ENCODE measurements around the gene DSG2. TPM values are rescaled to one million over a fixed set of nuclear protein-coding genes. Genes with fewer than 3 reads are reported as not detected.

Gene DSG2
- total RNA-seq, 1 experiment from 2014 or later, result not detected

DNA sequence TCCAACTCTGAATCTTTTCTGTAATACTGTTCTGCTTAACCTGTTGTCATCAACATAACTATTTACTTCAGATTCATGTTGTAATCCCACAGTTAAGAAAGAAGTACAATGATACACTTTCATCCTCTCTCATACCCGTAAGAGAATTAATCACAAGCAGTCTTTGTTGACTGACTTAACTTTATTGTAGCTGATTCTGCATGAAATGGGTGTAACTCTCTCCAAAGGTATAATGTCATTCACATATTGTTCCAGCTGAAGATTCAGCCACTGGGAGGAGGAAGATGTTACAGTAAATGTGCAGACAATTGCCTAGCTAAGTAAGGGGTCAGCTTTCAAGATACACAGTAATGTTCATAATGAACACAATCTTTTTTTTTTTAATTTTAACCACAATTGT is 13.5 kb upstream of the DSG2 start:
- no peaks in the 10 kb centered on the region for H3K36me3 ChIP-seq (ENCODE audit: insufficient read depth, low read length)
- no peaks in the 10 kb centered on the region for H3K9me2 ChIP-seq (replicated peaks; ENCODE audit: insufficient read depth, low read length)
- H4K20me1 ChIP-seq (ENCODE audit: insufficient read depth, low read depth, low read length), result no peaks in the 10 kb centered on the region
- no peak overlapping the region for H3K4me3 ChIP-seq (ENCODE audit: low read length)
- no peak overlapping the region for H3K27ac ChIP-seq (ENCODE audit: low read length)
- no peaks in the 10 kb centered on the region for H3K27me3 ChIP-seq (ENCODE audit: low read length)
- no peak overlapping the region for H3K4me2 ChIP-seq (ENCODE audit: low read depth, low read length, poor library complexity, severe bottlenecking)
- no peak overlapping the region for H3K9ac ChIP-seq (ENCODE audit: low read length)
- H3K9me3 ChIP-seq (ENCODE audit: low read length), result no peaks in the 10 kb centered on the region
- no peaks in the 10 kb centered on the region for H3K79me2 ChIP-seq (ENCODE audit: low read length)
- H2AFZ ChIP-seq (ENCODE audit: low read length), result no peak overlapping the region
- H3K4me1 ChIP-seq (ENCODE audit: low read length), result peaks cover 24% of the 10 kb centered on the region
- DNase-seq, result no peak

DNA sequence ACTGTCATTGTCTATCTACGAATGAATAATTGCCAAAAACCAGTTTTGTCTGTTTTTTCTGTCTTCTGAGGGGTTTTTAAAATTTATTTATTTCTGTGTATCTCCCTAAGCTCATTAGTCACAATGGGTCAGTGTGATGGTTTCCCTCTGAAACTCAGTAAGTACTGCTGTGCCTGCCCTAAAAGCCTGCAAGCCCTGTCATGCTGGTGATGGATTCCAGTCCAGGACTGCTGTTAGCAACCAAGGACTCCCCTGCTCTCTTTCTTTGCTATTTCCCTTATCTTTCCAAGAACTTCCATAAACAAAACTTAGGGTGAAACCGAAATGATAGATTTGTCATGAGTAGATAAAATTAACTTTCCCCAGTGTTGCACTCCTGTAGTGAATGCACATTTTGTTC is 11.8 kb upstream of the DSG2 start:
- Histone ChIP-seq H3K9me3 (ENCODE audit: low read length) (no peaks in the 10 kb centered on the region), H2AFZ (ENCODE audit: low read length) (no peak overlapping the region), H3K9me2 (replicated peaks; ENCODE audit: insufficient read depth, low read length) (no peaks in the 10 kb centered on the region), H3K36me3 (ENCODE audit: insufficient read depth, low read length) (no peaks in the 10 kb centered on the region), H4K20me1 (ENCODE audit: insufficient read depth, low read depth, low read length) (no peaks in the 10 kb centered on the region), H3K27me3 (ENCODE audit: low read length) (no peaks in the 10 kb centered on the region), H3K27ac (ENCODE audit: low read length) (no peak overlapping the region), H3K4me2 (ENCODE audit: low read depth, low read length, poor library complexity, severe bottlenecking) (no peak overlapping the region), H3K79me2 (ENCODE audit: low read length) (no peaks in the 10 kb centered on the region), H3K4me3 (ENCODE audit: low read length) (no peak overlapping the region), H3K9ac (ENCODE audit: low read length) (no peak overlapping the region), H3K4me1 (ENCODE audit: low read length) (peaks cover 27% of the 10 kb centered on the region)
- no peak for DNase-seq

DNA sequence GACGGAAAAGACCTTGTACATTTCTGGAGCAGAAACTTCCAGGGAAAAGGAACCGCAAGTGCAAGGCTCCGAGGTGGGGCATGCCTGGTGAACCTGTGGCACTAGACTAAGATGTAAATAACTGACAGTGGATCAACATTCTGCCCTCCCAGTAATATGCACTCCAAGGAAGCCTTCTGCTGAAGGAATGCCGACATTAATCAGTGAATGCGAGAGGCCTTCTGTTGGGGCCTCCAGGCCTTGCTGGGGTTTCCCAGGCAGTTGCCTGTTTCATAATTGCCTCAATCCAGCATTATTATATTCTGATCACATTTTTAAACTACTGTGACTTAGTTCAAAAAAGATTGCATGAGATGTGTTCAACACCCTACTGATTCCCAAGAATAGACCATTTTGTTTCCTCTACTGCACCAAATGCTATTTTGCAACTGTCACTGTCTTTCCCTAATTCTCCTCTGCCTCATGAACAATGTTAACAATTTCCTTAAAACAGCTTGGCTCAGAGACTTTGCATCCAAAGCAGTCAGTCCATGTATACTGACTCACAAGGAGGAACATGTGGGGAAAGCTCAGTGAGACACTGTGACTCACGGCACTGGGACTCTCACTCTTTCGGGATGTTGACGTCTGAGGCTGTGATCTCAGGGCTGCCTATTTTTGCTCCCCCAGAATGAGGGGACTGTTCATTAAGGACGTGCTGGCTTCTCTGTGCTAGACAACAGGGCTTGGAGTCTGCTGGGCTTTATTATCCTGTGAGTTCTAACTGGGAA is 10.5 kb upstream of the DSG2 start:
- no peak overlapping the region for H2AFZ ChIP-seq (ENCODE audit: low read length)
- H3K4me1 ChIP-seq (ENCODE audit: low read length), result peaks cover 40% of the 10 kb centered on the region
- H3K9me3 ChIP-seq (ENCODE audit: low read length), result no peaks in the 10 kb centered on the region
- H3K36me3 ChIP-seq (ENCODE audit: insufficient read depth, low read length), result no peaks in the 10 kb centered on the region
- H3K9ac ChIP-seq (ENCODE audit: low read length), result no peak overlapping the region
- H3K9me2 ChIP-seq (replicated peaks; ENCODE audit: insufficient read depth, low read length), result no peaks in the 10 kb centered on the region
- H3K27ac ChIP-seq (ENCODE audit: low read length), result no peak overlapping the region
- no peaks in the 10 kb centered on the region for H3K27me3 ChIP-seq (ENCODE audit: low read length)
- H4K20me1 ChIP-seq (ENCODE audit: insufficient read depth, low read depth, low read length), result no peaks in the 10 kb centered on the region
- no peak overlapping the region for H3K4me2 ChIP-seq (ENCODE audit: low read depth, low read length, poor library complexity, severe bottlenecking)
- H3K4me3 ChIP-seq (ENCODE audit: low read length), result no peak overlapping the region
- H3K79me2 ChIP-seq (ENCODE audit: low read length), result no peaks in the 10 kb centered on the region
- DNase-seq, result no peak

DNA sequence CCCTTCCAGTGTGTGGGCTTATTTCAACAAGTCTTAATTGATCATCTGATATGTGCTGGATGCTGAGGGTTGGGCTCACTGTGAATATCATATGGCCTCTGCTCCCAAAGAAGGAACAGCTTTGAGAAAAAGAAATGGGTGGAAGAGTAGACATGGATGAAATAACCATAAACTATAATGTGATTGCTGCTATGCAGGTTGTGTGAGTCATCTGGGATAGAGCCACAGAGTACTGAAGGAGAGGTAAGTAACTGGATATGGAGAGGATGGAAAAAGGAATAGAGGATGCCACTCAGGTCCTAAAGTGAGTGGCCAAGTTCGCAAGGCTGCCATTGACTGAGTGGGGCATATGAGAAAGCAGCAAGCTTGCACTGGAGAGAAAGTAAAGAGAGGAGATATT is 8.7 kb upstream of the DSG2 start:
- Histone ChIP-seq H3K27me3 (ENCODE audit: low read length) (no peaks in the 10 kb centered on the region), H2AFZ (ENCODE audit: low read length) (no peak overlapping the region), H3K9me3 (ENCODE audit: low read length) (no peaks in the 10 kb centered on the region), H3K4me2 (ENCODE audit: low read depth, low read length, poor library complexity, severe bottlenecking) (no peak overlapping the region), H3K36me3 (ENCODE audit: insufficient read depth, low read length) (no peaks in the 10 kb centered on the region), H3K9ac (ENCODE audit: low read length) (no peak overlapping the region), H3K79me2 (ENCODE audit: low read length) (no peaks in the 10 kb centered on the region), H4K20me1 (ENCODE audit: insufficient read depth, low read depth, low read length) (no peaks in the 10 kb centered on the region), H3K9me2 (replicated peaks; ENCODE audit: insufficient read depth, low read length) (no peaks in the 10 kb centered on the region), H3K27ac (ENCODE audit: low read length) (no peak overlapping the region), H3K4me3 (ENCODE audit: low read length) (no peak overlapping the region), H3K4me1 (ENCODE audit: low read length) (peaks cover 26% of the 10 kb centered on the region)
- no peak for DNase-seq

DNA sequence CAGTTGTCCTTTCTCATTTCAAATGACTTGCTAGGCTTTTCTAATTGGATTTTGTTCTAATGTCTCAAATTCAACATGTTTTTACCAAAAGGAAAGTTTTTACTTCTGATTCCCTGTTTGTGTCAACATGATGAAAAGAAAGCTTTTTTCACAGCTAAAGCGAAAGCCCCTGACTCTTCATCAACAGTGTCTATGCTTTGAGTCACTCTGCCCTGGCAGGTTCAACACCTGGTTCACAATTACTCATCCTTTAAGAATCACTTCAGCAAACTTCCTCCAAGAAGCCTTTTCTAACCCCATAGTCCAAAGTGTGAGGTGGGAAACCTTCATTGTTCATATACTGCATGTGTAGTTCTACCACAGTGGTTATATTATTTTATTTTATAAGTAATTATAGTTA is 7.6 kb upstream of the DSG2 start:
- Histone ChIP-seq H3K79me2 (ENCODE audit: low read length) (no peaks in the 10 kb centered on the region), H3K9ac (ENCODE audit: low read length) (no peak overlapping the region), H3K27me3 (ENCODE audit: low read length) (no peaks in the 10 kb centered on the region), H4K20me1 (ENCODE audit: insufficient read depth, low read depth, low read length) (no peaks in the 10 kb centered on the region), H3K36me3 (ENCODE audit: insufficient read depth, low read length) (no peaks in the 10 kb centered on the region), H3K4me3 (ENCODE audit: low read length) (no peak overlapping the region), H3K9me3 (ENCODE audit: low read length) (no peaks in the 10 kb centered on the region), H3K4me1 (ENCODE audit: low read length) (peaks cover 26% of the 10 kb centered on the region), H2AFZ (ENCODE audit: low read length) (peak overlapping the region; percentile 73; the same call in 1 of the 2 replicates), H3K9me2 (replicated peaks; ENCODE audit: insufficient read depth, low read length) (no peaks in the 10 kb centered on the region), H3K4me2 (ENCODE audit: low read depth, low read length, poor library complexity, severe bottlenecking) (no peak overlapping the region), H3K27ac (ENCODE audit: low read length) (no peak overlapping the region)
- no peak for DNase-seq

DNA sequence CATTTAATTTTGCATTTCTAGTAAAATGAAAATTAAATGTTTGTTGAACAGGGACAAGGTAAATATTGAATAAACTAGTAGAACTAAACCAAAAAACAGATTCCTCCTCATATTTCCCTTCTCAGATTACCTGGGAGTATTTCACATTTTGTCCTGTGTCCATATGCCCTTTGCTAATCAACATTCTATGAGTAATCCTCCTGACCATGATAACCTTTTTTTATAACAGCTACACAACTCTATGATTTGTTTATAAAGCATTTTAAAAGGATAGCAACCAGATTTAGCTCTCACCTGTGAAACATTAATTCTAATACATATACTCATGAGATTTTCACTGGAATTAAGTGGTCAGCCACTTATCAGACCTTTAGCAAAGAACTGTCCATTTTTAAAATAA is 7.1 kb upstream of the DSG2 start:
- Histone ChIP-seq H3K27ac (ENCODE audit: low read length) (no peak overlapping the region), H3K4me3 (ENCODE audit: low read length) (no peak overlapping the region), H2AFZ (ENCODE audit: low read length) (no peak overlapping the region), H3K36me3 (ENCODE audit: insufficient read depth, low read length) (no peaks in the 10 kb centered on the region), H4K20me1 (ENCODE audit: insufficient read depth, low read depth, low read length) (no peaks in the 10 kb centered on the region), H3K9me2 (replicated peaks; ENCODE audit: insufficient read depth, low read length) (no peaks in the 10 kb centered on the region), H3K4me2 (ENCODE audit: low read depth, low read length, poor library complexity, severe bottlenecking) (peak overlapping the region; percentile 39), H3K27me3 (ENCODE audit: low read length) (no peaks in the 10 kb centered on the region), H3K4me1 (ENCODE audit: low read length) (peaks cover 26% of the 10 kb centered on the region), H3K9me3 (ENCODE audit: low read length) (no peaks in the 10 kb centered on the region), H3K9ac (ENCODE audit: low read length) (no peak overlapping the region), H3K79me2 (ENCODE audit: low read length) (no peaks in the 10 kb centered on the region)
- DNase-seq, result no peak

DNA sequence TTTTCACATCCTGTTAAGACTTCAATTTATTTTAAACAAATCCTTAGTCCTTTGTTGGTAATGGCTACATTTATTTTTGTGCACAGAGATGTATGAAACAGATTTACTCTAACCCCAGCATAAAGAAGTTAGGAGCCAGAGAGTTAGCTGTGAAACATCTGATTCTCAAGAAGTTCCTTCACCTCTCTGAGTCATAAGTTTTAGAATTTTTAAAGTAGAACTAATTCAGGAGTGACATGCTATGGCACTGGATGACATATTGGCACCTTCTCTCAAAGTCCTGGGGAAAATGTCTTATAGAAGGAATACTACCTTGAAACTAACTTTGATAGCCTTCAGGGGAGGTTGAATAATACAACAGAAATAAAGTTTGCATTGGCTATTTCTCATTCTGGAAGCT is 6.4 kb upstream of the DSG2 start:
- Histone ChIP-seq H3K4me3 (ENCODE audit: low read length) (no peak overlapping the region), H3K79me2 (ENCODE audit: low read length) (no peaks in the 10 kb centered on the region), H3K9me2 (replicated peaks; ENCODE audit: insufficient read depth, low read length) (no peaks in the 10 kb centered on the region), H4K20me1 (ENCODE audit: insufficient read depth, low read depth, low read length) (no peaks in the 10 kb centered on the region), H3K9me3 (ENCODE audit: low read length) (no peaks in the 10 kb centered on the region), H3K36me3 (ENCODE audit: insufficient read depth, low read length) (no peaks in the 10 kb centered on the region), H3K27me3 (ENCODE audit: low read length) (no peaks in the 10 kb centered on the region), H2AFZ (ENCODE audit: low read length) (peak overlapping the region; percentile 42; the same call in 1 of the 2 replicates), H3K4me2 (ENCODE audit: low read depth, low read length, poor library complexity, severe bottlenecking) (no peak overlapping the region), H3K27ac (ENCODE audit: low read length) (no peak overlapping the region), H3K4me1 (ENCODE audit: low read length) (peaks cover 26% of the 10 kb centered on the region), H3K9ac (ENCODE audit: low read length) (no peak overlapping the region)
- DNase-seq, result no peak

DNA sequence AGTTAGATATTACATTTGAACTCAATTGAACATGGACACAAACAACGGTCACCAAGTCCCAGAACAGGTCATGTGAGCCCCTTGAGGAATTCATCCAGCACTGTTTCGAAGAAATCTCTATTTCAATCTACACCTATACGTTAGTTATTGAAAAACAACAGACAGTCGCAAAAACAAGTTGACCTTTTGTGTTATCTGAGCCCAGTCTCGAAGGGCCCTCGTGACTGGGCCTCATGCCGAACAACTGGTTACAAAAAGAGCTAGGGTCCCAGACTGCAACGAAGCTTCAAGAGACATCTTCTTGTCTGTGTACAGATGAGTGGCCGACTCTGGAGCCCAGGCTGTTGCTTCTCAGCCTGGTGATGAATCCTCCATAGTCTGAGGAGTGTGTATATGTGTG is 5.3 kb upstream of the DSG2 start:
- Histone ChIP-seq H3K9me2 (replicated peaks; ENCODE audit: insufficient read depth, low read length) (no peaks in the 10 kb centered on the region), H4K20me1 (ENCODE audit: insufficient read depth, low read depth, low read length) (no peaks in the 10 kb centered on the region), H3K4me1 (ENCODE audit: low read length) (peaks cover 26% of the 10 kb centered on the region), H3K4me3 (ENCODE audit: low read length) (no peak overlapping the region), H3K9me3 (ENCODE audit: low read length) (no peaks in the 10 kb centered on the region), H3K36me3 (ENCODE audit: insufficient read depth, low read length) (no peaks in the 10 kb centered on the region), H2AFZ (ENCODE audit: low read length) (no peak overlapping the region; the same call in 1 of the 2 replicates), H3K27ac (ENCODE audit: low read length) (no peak overlapping the region), H3K79me2 (ENCODE audit: low read length) (no peaks in the 10 kb centered on the region), H3K4me2 (ENCODE audit: low read depth, low read length, poor library complexity, severe bottlenecking) (no peak overlapping the region), H3K27me3 (ENCODE audit: low read length) (no peaks in the 10 kb centered on the region), H3K9ac (ENCODE audit: low read length) (no peak overlapping the region)
- no peak for DNase-seq

Data from Karpas-422 (cell line).